GM12892 (cell line): ENCODE data around the gene SEMA6B.

Experiments used
- DNase-seq: peaks from one replicate; pipeline ENCODE4 v3.0.0; 2011; ENCODE audit not compliant: insufficient read length
- FAIRE-seq: peaks from 2 replicates; lab custom pipeline; 2011; peaks lifted over from hg19 to GRCh38; lab: Jason Lieb, UNC
- POLR2A ChIP-seq: IDR thresholded peaks from 2 replicates; pipeline ENCODE4 v1.6.1; 2011; ENCODE audit warnings: low read depth, low read length, control low read depth
- POLR2AphosphoS5 ChIP-seq: IDR thresholded peaks from 2 replicates; pipeline ENCODE4 v1.6.1; 2011; ENCODE audit warnings: low read depth, low read length, control low read depth
- TAF1 ChIP-seq: IDR thresholded peaks from 2 replicates; pipeline ENCODE4 v1.6.1; 2011; ENCODE audit warnings: low read depth, mild to moderate bottlenecking, control low read depth, low read length, borderline replicate concordance

Gene SEMA6B

GRCh38 chr19:4495471-4495870 is 64.0 kb downstream of the SEMA6B start:
- DNase-seq, result no peak
- FAIRE-seq, result no peak
- TF ChIP-seq POLR2A (no peak), TAF1 (no peak), POLR2AphosphoS5 (no peak)

DNA sequence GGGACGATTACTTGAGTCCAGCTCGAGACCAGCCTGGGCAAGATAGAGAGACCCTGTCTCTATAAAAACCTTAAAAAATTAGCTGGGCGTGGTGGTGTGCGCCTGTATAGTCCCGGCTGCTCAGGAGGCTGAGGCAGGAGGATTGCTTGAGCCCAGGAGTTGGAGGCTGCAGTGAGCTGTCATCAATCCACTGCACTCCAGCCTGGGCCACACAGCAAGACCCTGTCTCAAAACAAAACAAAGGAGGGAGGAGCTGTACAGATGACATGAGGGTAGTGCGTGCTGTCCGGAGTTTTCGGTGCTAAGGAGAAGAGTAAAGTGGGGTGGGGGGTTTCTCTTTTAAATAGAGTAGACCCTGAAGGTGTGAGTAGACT is 64.8 kb downstream of the SEMA6B start:
- FAIRE-seq, result no peak
- no peak for TF ChIP-seq POLR2A
- TF ChIP-seq POLR2AphosphoS5, result no peak
- TF ChIP-seq TAF1, result no peak
- no peak for DNase-seq

DNA sequence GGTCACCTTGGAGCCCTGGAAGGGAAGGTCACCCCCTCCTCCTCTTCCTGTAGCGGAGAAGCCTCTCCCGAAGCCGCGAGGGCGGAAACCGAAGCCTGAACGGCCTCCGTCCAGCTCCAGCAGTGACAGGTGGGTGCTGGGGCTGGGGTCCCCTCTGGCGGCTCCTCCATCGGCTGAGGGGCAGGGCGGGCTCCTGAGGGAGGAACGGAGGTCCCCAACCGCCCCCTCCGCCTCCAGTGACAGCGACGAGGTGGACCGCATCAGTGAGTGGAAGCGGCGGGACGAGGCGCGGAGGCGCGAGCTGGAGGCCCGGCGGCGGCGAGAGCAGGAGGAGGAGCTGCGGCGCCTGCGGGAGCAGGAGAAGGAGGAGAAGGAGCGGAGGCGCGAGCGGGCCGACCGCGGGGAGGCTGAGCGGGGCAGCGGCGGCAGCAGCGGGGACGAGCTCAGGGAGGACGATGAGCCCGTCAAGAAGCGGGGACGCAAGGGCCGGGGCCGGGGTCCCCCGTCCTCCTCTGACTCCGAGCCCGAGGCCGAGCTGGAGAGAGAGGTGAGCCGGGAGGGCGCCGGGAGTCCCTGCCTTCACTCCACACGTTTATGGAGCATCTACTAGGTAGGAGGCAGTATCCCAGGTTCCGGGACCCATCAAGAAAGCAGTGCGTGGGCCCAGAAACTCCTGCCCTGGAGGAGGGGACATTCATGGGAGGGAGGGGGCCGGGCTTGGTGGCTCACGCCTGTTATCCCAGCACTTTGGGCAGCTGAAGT is 65.4 kb downstream of the SEMA6B start:
- no peak for FAIRE-seq
- TF ChIP-seq TAF1 (no peak), POLR2AphosphoS5 (no peak)
- DNase-seq, result no peak

- DNase-seq, result no peak
- no peak for FAIRE-seq
- TF ChIP-seq POLR2A (no peak), POLR2AphosphoS5 (no peak), TAF1 (no peak)
Observed at GRCh38 chr19:4493104-4493928, 66.2 kb downstream of the SEMA6B start.
